Keratinocyte (primary cell): ENCODE data around the gene VEZT.

Source experiments
- CTCF ChIP-seq, 3 experiments: IDR thresholded peaks in 1 of 3; conservative IDR thresholded peaks in 1 of 3; optimal IDR thresholded peaks in 1 of 3; 2 replicates in 2 of 3; 3 replicates in 1 of 3; pipeline versions ENCODE3 to v1.5.1; 2011; ENCODE audit warnings: low read length in 3 of 3, mild to moderate bottlenecking in 3 of 3, moderate library complexity in 2 of 3, control low read depth in 1 of 3, inconsistent platforms in 1 of 3; ENCODE audit not compliant: insufficient read depth in 2 of 3; ENCODE audit errors: extremely low read depth in 1 of 3
- EZH2 ChIP-seq: IDR thresholded peaks from one replicate; pipeline ENCODE4 v1.6.1; 2012; ENCODE audit warnings: inconsistent platforms, mild to moderate bottlenecking, low read length, moderate library complexity

GRCh38 chr12:95269892-95270291 lies 52.3 kb downstream of the VEZT start:
- TF ChIP-seq EZH2, result no peak
- no peak for TF ChIP-seq CTCF (optimal IDR thresholded peaks at IDR 0.05 in 1 of 3, IDR thresholded peaks at IDR 0.05 in 1 of 3, conservative IDR thresholded peaks at IDR 0.05 in 1 of 3; ENCODE audit: extremely low read depth in 1 of 3, insufficient read depth in 2 of 3, low read length in 3 of 3)
